SU-DHL-6 (cell line): ENCODE data around the gene HOXA1.

Experiments used
- H2AFZ ChIP-seq: fragments of 200-600 bp; sonication (generic); 2 replicates; pipeline ENCODE4 v1.6.1; 2014; ENCODE audit warnings: low read depth, mild to moderate bottlenecking, moderate library complexity, mixed read lengths, antibody characterized with exemption, low read length; ENCODE audit not compliant: severe bottlenecking
- H3F3A ChIP-seq: fragments of 200-600 bp; shearing (Covaris generic); 2 replicates; pipeline ENCODE4 v1.6.0; 2016; ENCODE audit warnings: antibody characterized with exemption, mild to moderate bottlenecking; ENCODE audit not compliant: insufficient read depth
- H3K27ac ChIP-seq: fragments of 200-600 bp; sonication (generic); 2 replicates; pipeline ENCODE4 v1.5.1; 2016; ENCODE audit warnings: low read depth, mild to moderate bottlenecking, low read length, moderate library complexity, mixed read lengths
- H3K27me3 ChIP-seq: fragments of 200-600 bp; sonication (generic), shearing (Covaris generic); 2 replicates; pipeline ENCODE4 v1.6.0; 2014; ENCODE audit warnings: mild to moderate bottlenecking, low read length
- H3K36me3 ChIP-seq: fragments of 200-600 bp; sonication (generic); 2 replicates; pipeline ENCODE4 v1.6.1; 2014; ENCODE audit warnings: mild to moderate bottlenecking, low read length, mixed read lengths
- H3K4me2 ChIP-seq: fragments of 300-600, 200-600 bp; shearing (Covaris generic), sonication (generic); 2 replicates; pipeline ENCODE4 v1.6.0; 2014; ENCODE audit warnings: low read length, low read depth, mild to moderate bottlenecking; ENCODE audit not compliant: poor library complexity, severe bottlenecking
- H3K4me3 ChIP-seq: fragments of 200-600 bp; sonication (generic); 2 replicates; pipeline ENCODE4 v1.5.1; 2014; ENCODE audit warnings: antibody characterized with exemption, low read length, mild to moderate bottlenecking, mixed read lengths; ENCODE audit not compliant: insufficient read depth, poor library complexity, severe bottlenecking
- H3K79me2 ChIP-seq: fragments of 200-600 bp; sonication (generic); 2 replicates; pipeline ENCODE4 v1.6.1; 2014; ENCODE audit warnings: mild to moderate bottlenecking, low read length, moderate library complexity; ENCODE audit not compliant: insufficient read depth
- H3K9ac ChIP-seq: fragments of 200-600 bp; sonication (generic); 2 replicates; pipeline ENCODE4 v1.7.0; 2014; ENCODE audit warnings: mild to moderate bottlenecking, low read length
- H3K9me2 ChIP-seq: fragments of 200-600 bp; sonication (generic); replicated peaks from 2 replicates; pipeline ENCODE4 v1.6.1; 2014; ENCODE audit warnings: low read length; ENCODE audit not compliant: insufficient read depth
- H3K9me3 ChIP-seq: fragments of 200-600 bp; sonication (generic); 2 replicates; pipeline ENCODE4 v1.6.1; 2014; ENCODE audit warnings: low read length, mixed read lengths; ENCODE audit not compliant: insufficient read depth
- H4K20me1 ChIP-seq: fragments of 200-600 bp; sonication (generic); 2 replicates; pipeline ENCODE4 v1.6.1; 2014; ENCODE audit warnings: low read depth, mild to moderate bottlenecking, antibody characterized with exemption, low read length, moderate library complexity, mixed read lengths
- CTCF ChIP-seq: fragments of 200-600 bp; sonication (generic); IDR thresholded peaks from one replicate; pipeline ENCODE4 v1.5.1; 2017; ENCODE audit warnings: antibody characterized with exemption, mild to moderate bottlenecking, low read length, moderate library complexity; ENCODE audit not compliant: insufficient read depth, poor library complexity, severe bottlenecking
- EZH2phosphoT487 ChIP-seq: fragments of 200-600 bp; sonication (generic), shearing (Covaris generic); conservative IDR thresholded peaks from 2 replicates; pipeline ENCODE4 v1.6.1; 2018; ENCODE audit warnings: mild to moderate bottlenecking, antibody characterized with exemption, low read length, moderate library complexity, mixed read lengths

HOXA1 gene

DNA sequence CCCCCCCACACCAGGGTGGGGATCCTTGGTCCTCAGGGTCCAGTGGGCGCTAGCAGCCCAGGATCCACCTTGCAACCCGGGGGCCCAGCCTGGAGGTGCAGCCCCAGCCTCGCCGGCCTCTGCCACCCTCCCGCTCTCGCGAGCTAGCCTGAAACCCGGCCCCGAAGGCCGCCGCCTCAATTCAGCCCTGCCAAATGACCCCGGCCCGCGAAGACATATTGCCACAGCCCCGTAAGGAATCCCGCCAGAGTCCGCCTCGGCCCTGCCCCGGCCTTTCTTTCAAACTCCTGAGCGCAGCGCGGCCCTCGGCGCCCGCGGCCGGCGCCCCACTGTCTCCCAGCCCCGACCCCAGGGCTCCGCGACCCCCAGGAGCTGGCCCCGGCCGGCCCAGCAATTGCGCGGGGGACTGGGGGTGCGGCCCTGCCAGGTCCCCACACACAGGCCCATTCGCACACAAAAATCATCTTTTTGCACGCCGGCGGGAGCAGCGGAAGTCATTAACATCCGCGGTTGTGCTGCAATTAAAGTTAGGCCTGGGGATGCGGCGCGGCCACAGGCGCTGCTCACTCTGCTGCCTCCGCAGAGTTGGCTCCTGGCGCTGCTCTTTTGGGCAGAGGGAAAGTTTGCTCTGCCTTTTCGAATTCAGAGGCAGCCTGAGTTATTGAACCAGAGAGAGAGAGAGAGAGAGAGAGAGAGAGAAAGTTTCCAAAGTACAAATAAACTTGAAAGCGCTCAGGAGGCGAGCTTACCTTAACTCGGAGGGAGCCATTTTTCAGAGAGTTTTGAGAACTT, 43.7 kb upstream of the HOXA1 start:
- no peak overlapping the region for H3K4me3 ChIP-seq
- H3K27ac ChIP-seq = no peak overlapping the region
- no peaks in the 10 kb centered on the region for H3K79me2 ChIP-seq
- no peaks in the 10 kb centered on the region for H3K27me3 ChIP-seq
- no peaks in the 10 kb centered on the region for H4K20me1 ChIP-seq
- no peak overlapping the region for H3K9ac ChIP-seq
- no peak overlapping the region for H2AFZ ChIP-seq
- H3K9me3 ChIP-seq = no peaks in the 10 kb centered on the region
- TF ChIP-seq CTCF (no peak), EZH2phosphoT487 (no peak)
- no peaks in the 10 kb centered on the region for H3F3A ChIP-seq
- H3K4me2 ChIP-seq = no peak overlapping the region
- no peaks in the 10 kb centered on the region for H3K9me2 ChIP-seq
- H3K36me3 ChIP-seq = no peaks in the 10 kb centered on the region

DNA sequence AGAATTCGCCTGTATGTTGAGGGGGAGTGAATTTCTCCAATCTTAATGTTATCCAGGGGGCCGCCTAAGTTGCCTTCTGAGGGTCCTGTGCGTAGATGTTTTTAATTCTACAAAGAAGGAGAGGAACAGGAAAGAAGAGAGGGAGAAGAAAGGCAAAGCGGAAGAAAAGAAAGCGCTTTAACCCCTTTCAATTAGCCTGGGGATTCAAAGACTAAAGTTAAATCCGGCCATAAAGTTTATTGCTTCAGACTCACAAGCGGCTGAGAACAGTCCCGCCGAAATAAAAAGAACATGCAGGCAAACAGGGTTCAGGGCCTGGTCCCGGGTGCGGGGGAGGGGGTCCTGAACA, 43.2 kb upstream of the HOXA1 start:
- H3K27me3 ChIP-seq = no peaks in the 10 kb centered on the region
- H3K4me3 ChIP-seq = no peak overlapping the region
- H3K36me3 ChIP-seq = no peaks in the 10 kb centered on the region
- H3K27ac ChIP-seq = no peak overlapping the region
- no peak for TF ChIP-seq CTCF
- TF ChIP-seq EZH2phosphoT487 = no peak
- no peak overlapping the region for H3K9ac ChIP-seq
- H3K79me2 ChIP-seq = no peaks in the 10 kb centered on the region
- H3K9me2 ChIP-seq = no peaks in the 10 kb centered on the region
- H4K20me1 ChIP-seq = no peaks in the 10 kb centered on the region
- no peaks in the 10 kb centered on the region for H3K9me3 ChIP-seq
- no peaks in the 10 kb centered on the region for H3F3A ChIP-seq
- no peak overlapping the region for H3K4me2 ChIP-seq
- no peak overlapping the region for H2AFZ ChIP-seq

- H3K9me3 ChIP-seq = no peaks in the 10 kb centered on the region
- H2AFZ ChIP-seq = no peak overlapping the region
- no peaks in the 10 kb centered on the region for H3F3A ChIP-seq
- no peaks in the 10 kb centered on the region for H4K20me1 ChIP-seq
- no peaks in the 10 kb centered on the region for H3K9me2 ChIP-seq
- H3K36me3 ChIP-seq = no peaks in the 10 kb centered on the region
- H3K4me2 ChIP-seq = no peak overlapping the region
- no peak overlapping the region for H3K4me3 ChIP-seq
- H3K79me2 ChIP-seq = no peaks in the 10 kb centered on the region
- no peak overlapping the region for H3K9ac ChIP-seq
- H3K27ac ChIP-seq = no peak overlapping the region
- H3K27me3 ChIP-seq = no peaks in the 10 kb centered on the region
- TF ChIP-seq CTCF (no peak), EZH2phosphoT487 (no peak)
These were observed 42.7 kb upstream of the HOXA1 start for GRCh38 chr7:27138472-27138871.
